Mucosa of descending colon (tissue), 3 donors: ENCODE measurements around the gene LRP1B. TPM values are rescaled to one million over a fixed set of nuclear protein-coding genes. Genes with fewer than 3 reads are reported as not detected.

Source experiments
- ATAC-seq: fragments of 200-7000 bp; cut with Tn5 transposase; one replicate; pipeline ENCODE4 v1.9.1; 2020; ENCODE audit warnings: mild to moderate bottlenecking, moderate library complexity
- DNase-seq, 3 donors: peaks; one replicate each; pipeline ENCODE4 v3.0.0-alpha.2; 2020
- H3K36me3 ChIP-seq: fragments of 200-600 bp; one replicate; pipeline ENCODE4 v1.8.0; 2021; ENCODE audit warnings: low read depth, mild to moderate bottlenecking
- H3K4me1 ChIP-seq: fragments of 200-600 bp; one replicate; pipeline ENCODE4 v1.8.0; 2021; ENCODE audit warnings: low read depth, mild to moderate bottlenecking
- H3K4me3 ChIP-seq: fragments of 200-600 bp; one replicate; pipeline ENCODE4 v1.8.0; 2021; ENCODE audit warnings: mild to moderate bottlenecking
- H3K9me3 ChIP-seq: fragments of 200-600 bp; one replicate; pipeline ENCODE4 v1.8.0; 2021; ENCODE audit warnings: mild to moderate bottlenecking
- intact Hi-C, 2 donors: fragments of 100-400 bp; cut with DNase I in 1 of 2; cut with micrococcal nuclease in 1 of 2; formaldehyde crosslinking; loops; one replicate each; pipeline versions ENCODE4 v1.11.0 to v1.11.1; 2022; cut with DNase I, micrococcal nuclease
- total RNA-seq, 3 donors: library from RNA; stranded (reverse); fragmentation: NEBNext Ultra II Directional in 2 of 3; extraction: Animal tissue kit (Norgen Biotek cat#: 25700) in 2 of 3; gene quantifications; one replicate each; pipeline versions ENCODE4 v1.2.1 to v1.2.4, GENCODE V29; 2021 to 2023
- TF ChIP-seq, protein P1 (sequence below): fragments of 200-600 bp; IDR thresholded peaks from one replicate; pipeline ENCODE4 v1.8.0; 2022; ENCODE audit warnings: antibody characterized with exemption, mild to moderate bottlenecking
- donor health status: DM: no; HTN: no; CAD: no; lungs with moderate emphysema.
- donor health status: DM: no; HTN: no; CAD: no.
- donor health status: DM: no; HTN: yes; CAD: no.

LRP1B gene
- total RNA-seq, 3 donors from 2014 or later: 0.12 to 1.6 (median 0.20) TPM

- TF ChIP-seq, protein P1, sequence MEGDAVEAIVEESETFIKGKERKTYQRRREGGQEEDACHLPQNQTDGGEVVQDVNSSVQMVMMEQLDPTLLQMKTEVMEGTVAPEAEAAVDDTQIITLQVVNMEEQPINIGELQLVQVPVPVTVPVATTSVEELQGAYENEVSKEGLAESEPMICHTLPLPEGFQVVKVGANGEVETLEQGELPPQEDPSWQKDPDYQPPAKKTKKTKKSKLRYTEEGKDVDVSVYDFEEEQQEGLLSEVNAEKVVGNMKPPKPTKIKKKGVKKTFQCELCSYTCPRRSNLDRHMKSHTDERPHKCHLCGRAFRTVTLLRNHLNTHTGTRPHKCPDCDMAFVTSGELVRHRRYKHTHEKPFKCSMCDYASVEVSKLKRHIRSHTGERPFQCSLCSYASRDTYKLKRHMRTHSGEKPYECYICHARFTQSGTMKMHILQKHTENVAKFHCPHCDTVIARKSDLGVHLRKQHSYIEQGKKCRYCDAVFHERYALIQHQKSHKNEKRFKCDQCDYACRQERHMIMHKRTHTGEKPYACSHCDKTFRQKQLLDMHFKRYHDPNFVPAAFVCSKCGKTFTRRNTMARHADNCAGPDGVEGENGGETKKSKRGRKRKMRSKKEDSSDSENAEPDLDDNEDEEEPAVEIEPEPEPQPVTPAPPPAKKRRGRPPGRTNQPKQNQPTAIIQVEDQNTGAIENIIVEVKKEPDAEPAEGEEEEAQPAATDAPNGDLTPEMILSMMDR: no peak
- intact Hi-C loops: no loop called here
- Histone ChIP-seq H3K4me3 (no peak overlapping the region), H3K4me1 (no peaks in the 10 kb centered on the region), H3K36me3 (no peaks in the 10 kb centered on the region), H3K9me3 (no peaks in the 10 kb centered on the region)
- no peak for ATAC-seq
- no peak for DNase-seq
Measured at GRCh38 chr2:141063406-141063805, 1067.4 kb downstream of the LRP1B start.

- H3K4me3 ChIP-seq: no peak overlapping the region
- ATAC-seq (no peak), DNase-seq (no peak)
- TF ChIP-seq, protein P1: no peak
- H3K4me1 ChIP-seq: no peaks in the 10 kb centered on the region
- no peaks in the 10 kb centered on the region for H3K9me3 ChIP-seq
- H3K36me3 ChIP-seq: no peaks in the 10 kb centered on the region
- intact Hi-C loops: no loop called here
Measured at GRCh38 chr2:141062443-141062842, 1068.4 kb downstream of the LRP1B start.

DNA sequence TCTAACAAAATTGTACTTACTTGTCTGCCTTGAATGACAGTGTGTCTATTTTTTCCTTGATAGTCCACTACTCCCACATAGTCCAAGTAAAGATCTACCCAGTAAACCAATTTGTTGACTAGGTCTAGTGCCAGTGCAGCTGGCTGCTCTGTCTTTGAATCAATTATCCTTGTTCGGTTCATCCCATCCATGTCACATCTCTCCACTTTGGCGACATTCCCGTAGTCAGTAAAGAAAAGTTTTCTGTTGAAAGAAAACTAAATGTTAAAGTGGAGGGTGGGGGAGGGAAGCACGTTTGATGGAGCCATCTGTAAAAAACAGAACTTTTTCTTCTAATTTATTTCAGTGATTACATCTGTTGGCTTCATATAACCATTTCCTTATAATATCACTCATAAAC is 1068.8 kb downstream of the LRP1B start:
- ATAC-seq (no peak), DNase-seq (no peak)
- intact Hi-C loops: no loop called here
- no peaks in the 10 kb centered on the region for H3K4me1 ChIP-seq
- H3K4me3 ChIP-seq: no peak overlapping the region
- H3K36me3 ChIP-seq: no peaks in the 10 kb centered on the region
- TF ChIP-seq, protein P1: no peak
- H3K9me3 ChIP-seq: no peaks in the 10 kb centered on the region

GRCh38 chr2:141058556-141058955 is 1072.3 kb downstream of the LRP1B start:
- TF ChIP-seq, protein P1: no peak
- intact Hi-C loops: no loop called here
- H3K4me3 ChIP-seq: no peak overlapping the region
- ATAC-seq: no peak
- no peak for DNase-seq
- no peaks in the 10 kb centered on the region for H3K9me3 ChIP-seq
- H3K36me3 ChIP-seq: no peaks in the 10 kb centered on the region
- H3K4me1 ChIP-seq: no peaks in the 10 kb centered on the region

GRCh38 chr2:141055531-141055930 is 1075.3 kb downstream of the LRP1B start:
- H3K36me3 ChIP-seq: no peaks in the 10 kb centered on the region
- H3K9me3 ChIP-seq: no peaks in the 10 kb centered on the region
- H3K4me3 ChIP-seq: no peak overlapping the region
- intact Hi-C loops: no loop called here
- TF ChIP-seq, protein P1: no peak
- H3K4me1 ChIP-seq: no peaks in the 10 kb centered on the region
- DNase-seq: no peak
- no peak for ATAC-seq

DNA sequence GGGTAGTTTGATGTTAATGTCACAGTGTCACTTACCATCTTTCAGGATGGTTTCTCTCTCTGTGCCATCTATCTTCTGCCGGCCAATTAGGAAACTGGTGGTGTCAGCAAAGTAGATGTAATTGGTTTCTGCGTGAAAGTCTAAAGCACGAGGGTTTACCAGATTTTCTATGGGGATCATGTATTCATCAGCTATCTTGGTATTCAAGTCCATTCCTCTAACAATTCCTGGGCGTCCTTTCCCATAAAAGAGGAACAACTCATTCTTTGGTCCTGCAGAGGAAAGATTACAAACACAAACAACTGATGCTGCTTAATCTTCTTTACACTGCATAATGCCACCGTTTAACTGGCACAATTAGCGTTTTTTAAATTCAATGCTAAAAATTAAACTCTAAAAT is 1081.9 kb downstream of the LRP1B start:
- no peak for DNase-seq
- no peak for ATAC-seq
- H3K4me3 ChIP-seq: no peak overlapping the region

More for the DNA sequence above, 1081.9 kb downstream of the LRP1B start:
- intact Hi-C loops: no loop called here
- Histone ChIP-seq H3K36me3 (no peaks in the 10 kb centered on the region), H3K9me3 (no peaks in the 10 kb centered on the region), H3K4me1 (no peaks in the 10 kb centered on the region)
- TF ChIP-seq, protein P1: no peak
